GM19397 (cell line): ENCODE results near the gene NGEF.

Source experiments
- ATAC-seq: cut with Tn5 transposase; IDR thresholded peaks from one replicate; pipeline ENCODE4 v1.9.1; 2021; ENCODE audit warnings: mild to moderate bottlenecking, moderate library complexity; ENCODE audit not compliant: unreplicated experiment

Gene NGEF

GRCh38 chr2:232876161-232876977 is 136.7 kb downstream of the NGEF start:
- no peak for ATAC-seq

- ATAC-seq: no peak
Measured at GRCh38 chr2:232875256-232876121, 137.6 kb downstream of the NGEF start.

- no peak for ATAC-seq
Measured at GRCh38 chr2:232874677-232875223, 138.3 kb downstream of the NGEF start.

GRCh38 chr2:232873909-232874641 is 139.0 kb downstream of the NGEF start:
- ATAC-seq: no peak

- no peak for ATAC-seq
Measured at GRCh38 chr2:232873292-232873908, 139.7 kb downstream of the NGEF start.

GRCh38 chr2:232872826-232873225 is 140.2 kb downstream of the NGEF start:
- no peak for ATAC-seq

GRCh38 chr2:232871835-232872736 is 141.0 kb downstream of the NGEF start:
- ATAC-seq: no peak

GRCh38 chr2:232871418-232871834 is 141.6 kb downstream of the NGEF start:
- ATAC-seq: no peak

GRCh38 chr2:232870766-232871371 is 142.2 kb downstream of the NGEF start:
- no peak for ATAC-seq

GRCh38 chr2:232870018-232870765 is 142.9 kb downstream of the NGEF start, which contains the start of gene SNORC:
Gene SNORC, plus strand, starts transcription at chr2:232870264. Its CDS starts 78 bp downstream, at chr2:232870342.
- ATAC-seq: no peak

GRCh38 chr2:232869138-232870017 is 143.7 kb downstream of the NGEF start:
- ATAC-seq: no peak

- ATAC-seq: no peak
Measured at GRCh38 chr2:232866104-232866503, 147.0 kb downstream of the NGEF start.

- no peak for ATAC-seq
Measured at GRCh38 chr2:232865165-232865564, 147.9 kb downstream of the NGEF start.

GRCh38 chr2:232863996-232864395 is 149.1 kb downstream of the NGEF start:
- no peak for ATAC-seq

- no peak for ATAC-seq
Measured at GRCh38 chr2:232861353-232861752, 151.7 kb downstream of the NGEF start.

GRCh38 chr2:232860593-232861241 is 152.3 kb downstream of the NGEF start:
- ATAC-seq: no peak
